ENCODE results near the gene PGF.

Gene PGF

GRCh38 chr14:74921987-74922751 lies 33.2 kb downstream of the PGF start:
- Histone ChIP-seq H3K4me1 (ENCODE audit: control insufficient read depth in 2 of 2, insufficient read depth in 1 of 2, low read depth in 1 of 2, low read length in 2 of 2) (peaks cover 0 to 5% of the 10 kb centered on the region in 2 donors), H3K4me3 (ENCODE audit: low read length in 2 of 2) (peak overlapping the region; percentile 83 to 94), H3K4me2 (ENCODE audit: insufficient read depth, low read length, poor library complexity, severe bottlenecking) (peak overlapping the region; percentile 93), H3K4ac (ENCODE audit: low read length) (no peak overlapping the region), H3K18ac (ENCODE audit: low read length) (peak overlapping the region; percentile 93), H4K91ac (ENCODE audit: low read depth, low read length, poor library complexity) (no peak overlapping the region), H3K27ac (replicated peaks; ENCODE audit: low read length) (no peak overlapping the region), H3K27me3 (ENCODE audit: control insufficient read depth in 3 of 3, insufficient read depth in 3 of 3, low read depth in 1 of 3, low read length in 3 of 3) (peaks cover 0 to 4% (median 0%) of the 10 kb centered on the region in 3 experiments), H2AK5ac (ENCODE audit: low read depth, low read length) (no peak overlapping the region), H3K14ac (ENCODE audit: low read length) (no peak overlapping the region), H3K23ac (ENCODE audit: low read depth, low read length, poor library complexity) (peak overlapping the region; percentile 90), H3K9me3 (replicated peaks in 1 of 2; ENCODE audit: control insufficient read depth in 2 of 2, insufficient read depth in 1 of 2, low read depth in 1 of 2, low read length in 2 of 2) (no peaks in the 10 kb centered on the region), H2BK15ac (ENCODE audit: low read length) (no peak overlapping the region), H4K8ac (ENCODE audit: low read depth, low read length) (no peak overlapping the region), H3K79me1 (ENCODE audit: low read depth, low read length) (peaks cover 5% of the 10 kb centered on the region), H2BK5ac (ENCODE audit: low read length) (no peak overlapping the region), H3K9ac (ENCODE audit: low read depth, low read length, poor library complexity) (peak overlapping the region; percentile 95), H2BK12ac (ENCODE audit: low read length) (no peak overlapping the region), H3K36me3 (replicated peaks in 1 of 2; ENCODE audit: control insufficient read depth in 2 of 2, insufficient read depth in 2 of 2, low read length in 2 of 2) (peaks cover 0 to 3% of the 10 kb centered on the region in 2 donors), H2AFZ (ENCODE audit: low read length) (peak overlapping the region; percentile 100), H2BK120ac (ENCODE audit: low read depth, low read length) (no peak overlapping the region)
- WGBS, 2 donors (ENCODE audit: extremely low coverage in 2 of 2, insufficient read length in 2 of 2, insufficient replicate concordance in 1 of 2): no CpG with 5 or more reads among the region's 19 CpGs
- no peak for DNase-seq (ENCODE audit: low spot score)

DNA sequence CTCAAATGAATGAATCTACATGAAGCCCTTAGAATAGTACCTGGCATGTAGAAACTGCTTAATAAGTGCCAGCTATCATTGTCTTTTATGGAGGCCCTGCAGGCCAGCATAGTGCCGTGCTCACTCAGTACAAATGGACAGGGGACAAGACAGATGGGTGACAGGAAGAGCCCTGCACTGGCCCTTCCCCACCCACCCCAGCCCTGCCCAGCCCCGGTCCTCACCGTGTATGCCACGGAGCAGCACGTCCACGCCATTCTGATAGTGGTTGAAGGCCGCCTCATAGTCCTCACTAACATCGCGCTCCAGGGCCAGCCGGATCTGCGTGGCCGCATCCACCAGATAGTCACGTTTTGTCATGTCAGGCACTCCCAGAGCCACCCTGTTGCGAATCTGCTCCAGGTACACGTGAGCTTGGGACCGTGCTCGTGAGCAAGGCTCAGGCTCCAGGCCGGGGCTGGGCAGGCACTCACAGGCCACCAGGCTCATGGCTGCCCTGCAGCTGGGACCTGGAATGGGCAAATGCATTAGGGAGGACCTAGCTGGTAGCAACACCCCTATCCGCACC lies 34.3 kb downstream of the PGF start:
- H2BK5ac ChIP-seq (ENCODE audit: low read length): no peak overlapping the region
- H3K18ac ChIP-seq (ENCODE audit: low read length): no peak overlapping the region
- H3K27ac ChIP-seq (replicated peaks; ENCODE audit: low read length): no peak overlapping the region
- peaks cover 5% of the 10 kb centered on the region for H3K79me1 ChIP-seq (ENCODE audit: low read depth, low read length)
- H4K91ac ChIP-seq (ENCODE audit: low read depth, low read length, poor library complexity): no peak overlapping the region
- H3K27me3 ChIP-seq (ENCODE audit: control insufficient read depth in 3 of 3, insufficient read depth in 3 of 3, low read depth in 1 of 3, low read length in 3 of 3): peaks cover 0 to 3% (median 0%) of the 10 kb centered on the region in 3 experiments
- H2BK120ac ChIP-seq (ENCODE audit: low read depth, low read length): no peak overlapping the region
- H3K4ac ChIP-seq (ENCODE audit: low read length): no peak overlapping the region
- no peaks in the 10 kb centered on the region for H3K9me3 ChIP-seq (replicated peaks in 1 of 2; ENCODE audit: control insufficient read depth in 2 of 2, insufficient read depth in 1 of 2, low read depth in 1 of 2, low read length in 2 of 2)
- H3K9ac ChIP-seq (ENCODE audit: low read depth, low read length, poor library complexity): no peak overlapping the region
- no peak for DNase-seq (ENCODE audit: low spot score)
- no peak overlapping the region for H2AFZ ChIP-seq (ENCODE audit: low read length)
- H3K23ac ChIP-seq (ENCODE audit: low read depth, low read length, poor library complexity): no peak overlapping the region
- no peak overlapping the region for H3K4me3 ChIP-seq (ENCODE audit: low read length in 2 of 2)
- no peak overlapping the region for H2BK12ac ChIP-seq (ENCODE audit: low read length)
- peaks cover 0 to 3% of the 10 kb centered on the region in 2 donors for H3K36me3 ChIP-seq (replicated peaks in 1 of 2; ENCODE audit: control insufficient read depth in 2 of 2, insufficient read depth in 2 of 2, low read length in 2 of 2)
- no peak overlapping the region for H3K4me2 ChIP-seq (ENCODE audit: insufficient read depth, low read length, poor library complexity, severe bottlenecking)
- no peak overlapping the region for H4K8ac ChIP-seq (ENCODE audit: low read depth, low read length)
- H2AK5ac ChIP-seq (ENCODE audit: low read depth, low read length): no peak overlapping the region
- H2BK15ac ChIP-seq (ENCODE audit: low read length): no peak overlapping the region
- peaks cover 0 to 5% of the 10 kb centered on the region in 2 donors for H3K4me1 ChIP-seq (ENCODE audit: control insufficient read depth in 2 of 2, insufficient read depth in 1 of 2, low read depth in 1 of 2, low read length in 2 of 2)
- no peak overlapping the region for H3K14ac ChIP-seq (ENCODE audit: low read length)
- no CpG with 5 or more reads among the region's 19 CpGs for WGBS, 2 donors (ENCODE audit: extremely low coverage in 2 of 2, insufficient read length in 2 of 2, insufficient replicate concordance in 1 of 2)

GRCh38 chr14:74920281-74920680 lies 35.1 kb downstream of the PGF start:
- no peak overlapping the region for H3K4me3 ChIP-seq (ENCODE audit: low read length in 2 of 2)
- no peak overlapping the region for H3K4me2 ChIP-seq (ENCODE audit: insufficient read depth, low read length, poor library complexity, severe bottlenecking)
- WGBS, 2 donors (ENCODE audit: extremely low coverage in 2 of 2, insufficient read length in 2 of 2, insufficient replicate concordance in 1 of 2): no CpG with 5 or more reads among the region's 4 CpGs
- H3K36me3 ChIP-seq (replicated peaks in 1 of 2; ENCODE audit: control insufficient read depth in 2 of 2, insufficient read depth in 2 of 2, low read length in 2 of 2): peaks cover 0 to 3% of the 10 kb centered on the region in 2 donors
- H2AFZ ChIP-seq (ENCODE audit: low read length): no peak overlapping the region
- H2AK5ac ChIP-seq (ENCODE audit: low read depth, low read length): no peak overlapping the region
- no peak overlapping the region for H2BK5ac ChIP-seq (ENCODE audit: low read length)
- no peaks in the 10 kb centered on the region for H3K9me3 ChIP-seq (replicated peaks in 1 of 2; ENCODE audit: control insufficient read depth in 2 of 2, insufficient read depth in 1 of 2, low read depth in 1 of 2, low read length in 2 of 2)
- H3K9ac ChIP-seq (ENCODE audit: low read depth, low read length, poor library complexity): no peak overlapping the region
- peaks cover 5% of the 10 kb centered on the region for H3K79me1 ChIP-seq (ENCODE audit: low read depth, low read length)
- no peak overlapping the region for H4K8ac ChIP-seq (ENCODE audit: low read depth, low read length)
- H3K14ac ChIP-seq (ENCODE audit: low read length): no peak overlapping the region
- H4K91ac ChIP-seq (ENCODE audit: low read depth, low read length, poor library complexity): no peak overlapping the region
- H2BK12ac ChIP-seq (ENCODE audit: low read length): no peak overlapping the region
- H3K4ac ChIP-seq (ENCODE audit: low read length): no peak overlapping the region
- DNase-seq (ENCODE audit: low spot score): no peak
- no peak overlapping the region for H2BK15ac ChIP-seq (ENCODE audit: low read length)
- peaks cover 0 to 3% (median 0%) of the 10 kb centered on the region in 3 experiments for H3K27me3 ChIP-seq (ENCODE audit: control insufficient read depth in 3 of 3, insufficient read depth in 3 of 3, low read depth in 1 of 3, low read length in 3 of 3)
- no peak overlapping the region for H3K23ac ChIP-seq (ENCODE audit: low read depth, low read length, poor library complexity)
- H3K27ac ChIP-seq (replicated peaks; ENCODE audit: low read length): no peak overlapping the region
- H3K4me1 ChIP-seq (ENCODE audit: control insufficient read depth in 2 of 2, insufficient read depth in 1 of 2, low read depth in 1 of 2, low read length in 2 of 2): peaks cover 0 to 5% of the 10 kb centered on the region in 2 donors
- H2BK120ac ChIP-seq (ENCODE audit: low read depth, low read length): no peak overlapping the region
- H3K18ac ChIP-seq (ENCODE audit: low read length): no peak overlapping the region

DNA sequence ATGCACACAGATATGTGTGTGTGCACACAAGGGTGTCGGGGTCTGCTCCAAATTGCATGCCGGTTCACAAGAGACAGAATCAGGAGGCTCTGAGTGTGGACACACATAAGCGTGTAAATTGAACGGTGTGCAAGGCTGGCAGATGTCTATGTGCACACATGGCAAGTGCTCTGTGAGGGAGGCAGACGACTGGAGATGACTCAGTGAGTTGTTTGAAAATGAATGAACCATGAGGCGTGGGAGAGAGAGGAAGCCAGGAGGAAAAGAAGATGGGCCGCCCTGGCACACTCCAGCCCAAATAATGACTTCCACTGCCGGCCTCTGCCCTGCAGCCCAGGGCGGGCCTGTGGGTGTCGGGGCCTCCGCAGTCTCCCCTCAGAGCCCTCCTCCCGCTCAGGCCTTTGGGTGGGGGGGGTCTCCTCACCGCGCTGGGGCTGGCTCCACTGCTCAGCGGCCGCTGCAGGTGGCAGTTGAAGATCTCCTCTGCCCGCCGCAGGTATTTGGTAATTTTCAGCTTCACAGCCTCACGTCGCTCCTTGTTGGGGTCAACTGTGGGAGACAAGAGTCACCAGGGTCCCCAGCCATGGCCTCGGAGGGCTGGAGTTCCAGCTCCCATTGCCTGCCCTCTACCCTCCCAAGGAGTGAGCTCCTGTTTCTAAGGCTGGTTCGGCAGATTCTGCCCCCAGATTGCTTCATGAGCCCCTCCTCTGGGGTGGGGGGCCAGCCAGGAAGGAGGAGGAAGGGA lies 35.8 kb downstream of the PGF start:
- Histone ChIP-seq H3K18ac (ENCODE audit: low read length) (no peak overlapping the region), H3K23ac (ENCODE audit: low read depth, low read length, poor library complexity) (no peak overlapping the region), H3K14ac (ENCODE audit: low read length) (peak overlapping the region; percentile 27), H4K91ac (ENCODE audit: low read depth, low read length, poor library complexity) (no peak overlapping the region), H4K8ac (ENCODE audit: low read depth, low read length) (peak overlapping the region; percentile 31), H3K4ac (ENCODE audit: low read length) (no peak overlapping the region), H2BK15ac (ENCODE audit: low read length) (no peak overlapping the region), H3K36me3 (replicated peaks in 1 of 2; ENCODE audit: control insufficient read depth in 2 of 2, insufficient read depth in 2 of 2, low read length in 2 of 2) (peaks cover 0 to 3% of the 10 kb centered on the region in 2 donors), H2BK12ac (ENCODE audit: low read length) (no peak overlapping the region), H3K27ac (replicated peaks; ENCODE audit: low read length) (no peak overlapping the region), H3K79me1 (ENCODE audit: low read depth, low read length) (peaks cover 5% of the 10 kb centered on the region), H2BK120ac (ENCODE audit: low read depth, low read length) (no peak overlapping the region), H3K27me3 (ENCODE audit: control insufficient read depth in 3 of 3, insufficient read depth in 3 of 3, low read depth in 1 of 3, low read length in 3 of 3) (peaks cover 0 to 3% (median 0%) of the 10 kb centered on the region in 3 experiments), H3K4me2 (ENCODE audit: insufficient read depth, low read length, poor library complexity, severe bottlenecking) (no peak overlapping the region), H3K9me3 (replicated peaks in 1 of 2; ENCODE audit: control insufficient read depth in 2 of 2, insufficient read depth in 1 of 2, low read depth in 1 of 2, low read length in 2 of 2) (no peaks in the 10 kb centered on the region), H2AK5ac (ENCODE audit: low read depth, low read length) (no peak overlapping the region), H3K4me1 (ENCODE audit: control insufficient read depth in 2 of 2, insufficient read depth in 1 of 2, low read depth in 1 of 2, low read length in 2 of 2) (peaks cover 0 to 5% of the 10 kb centered on the region in 2 donors), H3K9ac (ENCODE audit: low read depth, low read length, poor library complexity) (peak overlapping the region; percentile 75), H2AFZ (ENCODE audit: low read length) (no peak overlapping the region), H2BK5ac (ENCODE audit: low read length) (no peak overlapping the region), H3K4me3 (ENCODE audit: low read length in 2 of 2) (no peak overlapping the region)
- no CpG with 5 or more reads among the region's 22 CpGs for WGBS, 2 donors (ENCODE audit: extremely low coverage in 2 of 2, insufficient read length in 2 of 2, insufficient replicate concordance in 1 of 2)
- DNase-seq (ENCODE audit: low spot score): no peak
